Body of pancreas (tissue), 4 donors: Measurements from ENCODE around the gene PXDC1. TPM values are rescaled to one million over a fixed set of nuclear protein-coding genes. Genes with fewer than 3 reads are reported as not detected.

ENCODE experiments used
- ATAC-seq: fragments of 150-250 bp; one replicate; pipeline ENCODE4 v1.9.1; 2016
- DNase-seq, 4 donors: peaks; one replicate each; pipeline ENCODE4 v3.0.0-alpha.2; 2019
- H3K27ac ChIP-seq, 4 donors: fragments of 200-600 bp; sonication (generic); 1 replicate in 3 of 4; 2 replicates in 1 of 4; pipeline versions ENCODE4 v1.5.1 to v1.6.1; 2016 to 2019; ENCODE audit warnings: mild to moderate bottlenecking in 1 of 4, mixed read lengths in 1 of 4, moderate library complexity in 1 of 4
- H3K27me3 ChIP-seq, 2 donors: fragments of 200-600 bp; sonication (generic); one replicate each; pipeline ENCODE4 v1.6.0; 2016; ENCODE audit warnings: mild to moderate bottlenecking in 1 of 2
- H3K36me3 ChIP-seq, 2 donors: fragments of 200-600 bp; sonication (generic); replicated peaks in 1 of 2; 2 replicates each; pipeline ENCODE4 v1.5.1; 2016; ENCODE audit warnings: low read depth in 2 of 2; ENCODE audit not compliant: insufficient read depth in 1 of 2
- H3K4me1 ChIP-seq: fragments of 200-600 bp; sonication (generic); one replicate; pipeline ENCODE4 v1.6.0; 2016
- H3K4me3 ChIP-seq, 2 donors: fragments of 200-600 bp; sonication (generic); 1 replicate in 1 of 2; 2 replicates in 1 of 2; pipeline ENCODE4 v1.5.1; 2016 to 2019
- H3K9me3 ChIP-seq, 3 donors: fragments of 200-600 bp; sonication (generic); 1 replicate in 2 of 3; 2 replicates in 1 of 3; pipeline ENCODE4 v1.5.1; 2016
- CTCF ChIP-seq, 7 experiments: fragments of 450-650 bp in 4 of 7; fragments of 200-600 bp in 3 of 7; sonication (generic) in 3 of 7; IDR thresholded peaks; one replicate each; pipeline ENCODE4 v1.5.1; 2016 to 2019; ENCODE audit warnings: antibody characterized with exemption in 7 of 7
- POLR2A ChIP-seq, 3 donors: fragments of 450-650 bp; IDR thresholded peaks; one replicate each; pipeline ENCODE4 v1.6.1; 2016; ENCODE audit warnings: antibody characterized with exemption in 3 of 3, mild to moderate bottlenecking in 2 of 3
- WGBS, 2 donors: methylation state at CpG; one replicate each; pipeline ENCODE4 v1.1.5; 2017; 5-methylcytosine and 5-hydroxymethylcytosine counted together
- intact Hi-C: fragments of 100-400 bp; cut with DNase I; formaldehyde crosslinking; loops from one replicate; pipeline ENCODE4 v1.15.1; 2023
- total RNA-seq, 2 donors: library from RNA; depleted of rRNA; stranded (reverse); fragments of >200 nt; gene quantifications; one replicate each; pipeline ENCODE4 v1.1.0, GENCODE V29; 2016

PXDC1 gene
- total RNA-seq, 2 donors from 2014 or later, result 30.9 to 35.6 TPM

- Histone ChIP-seq H3K27ac (no peak overlapping the region), H3K4me3 (no peak overlapping the region), H3K4me1 (no peaks in the 10 kb centered on the region), H3K27me3 (no peaks in the 10 kb centered on the region), H3K9me3 (no peaks in the 10 kb centered on the region), H3K36me3 (no peaks in the 10 kb centered on the region)
- 93 to 95% methylated on average over 7 to 11 of the region's 11 CpGs for WGBS, 2 donors
- intact Hi-C loops, result no loop called here
- TF ChIP-seq CTCF (IDR thresholded peaks at IDR 0.05), result no peak
- DNase-seq (no peak), ATAC-seq (no peak)
These were observed 27.4 kb upstream of the PXDC1 start for GRCh38 chr6:3778701-3779573.

- Histone ChIP-seq H3K36me3 (no peaks in the 10 kb centered on the region), H3K27me3 (no peaks in the 10 kb centered on the region), H3K27ac (no peak overlapping the region), H3K9me3 (no peaks in the 10 kb centered on the region), H3K4me1 (no peaks in the 10 kb centered on the region), H3K4me3 (no peak overlapping the region)
- intact Hi-C loops, result no loop called here
- 73 to 79% methylated on average over 17 to 18 of the region's 18 CpGs for WGBS, 2 donors
- ATAC-seq (no peak), DNase-seq (no peak)
- TF ChIP-seq POLR2A (IDR thresholded peaks at IDR 0.05) (no peak), CTCF (IDR thresholded peaks at IDR 0.05) (no peak)
These were observed 26.4 kb upstream of the PXDC1 start for GRCh38 chr6:3777730-3778461.

- intact Hi-C loops, result no loop called here
- no peaks in the 10 kb centered on the region for H3K9me3 ChIP-seq
- H3K36me3 ChIP-seq, result no peaks in the 10 kb centered on the region
- no peak for TF ChIP-seq POLR2A (IDR thresholded peaks at IDR 0.05)
- TF ChIP-seq CTCF (IDR thresholded peaks at IDR 0.05), result no peak
- ATAC-seq (no peak), DNase-seq (no peak)
- H3K27ac ChIP-seq, result no peak overlapping the region
- H3K4me3 ChIP-seq, result no peak overlapping the region
- 78 to 84% methylated on average over 6 of the region's 6 CpGs for WGBS, 2 donors
- no peaks in the 10 kb centered on the region for H3K27me3 ChIP-seq
- H3K4me1 ChIP-seq, result no peaks in the 10 kb centered on the region
These were observed 25.5 kb upstream of the PXDC1 start for GRCh38 chr6:3776881-3777507.

- no peak overlapping the region for H3K27ac ChIP-seq
- TF ChIP-seq CTCF (IDR thresholded peaks at IDR 0.05), result no peak
- no peak for TF ChIP-seq POLR2A (IDR thresholded peaks at IDR 0.05)
- H3K27me3 ChIP-seq, result no peaks in the 10 kb centered on the region
- intact Hi-C loops, result no loop called here
- ATAC-seq (no peak), DNase-seq (no peak)
- H3K4me3 ChIP-seq, result no peak overlapping the region
- H3K36me3 ChIP-seq, result no peaks in the 10 kb centered on the region
- no peaks in the 10 kb centered on the region for H3K9me3 ChIP-seq
- 98 to 100% methylated on average over 4 of the region's 4 CpGs for WGBS, 2 donors
- H3K4me1 ChIP-seq, result no peaks in the 10 kb centered on the region
These were observed 24.3 kb upstream of the PXDC1 start for GRCh38 chr6:3775847-3776246.
